Lower leg skin (tissue), 3 donors: ENCODE results near the gene ZNF441.

Experiments used
- POLR2A ChIP-seq, 2 donors: fragments of 450-650 bp; IDR thresholded peaks; one replicate each; pipeline ENCODE4 v1.6.1; 2016 to 2017; ENCODE audit warnings: antibody characterized with exemption in 2 of 2, mild to moderate bottlenecking in 1 of 2, moderate library complexity in 1 of 2
- TF ChIP-seq, protein P1 (sequence below), 3 donors: fragments of 450-650 bp; IDR thresholded peaks; one replicate each; pipeline ENCODE4 v1.5.1; 2016; ENCODE audit warnings: antibody characterized with exemption in 3 of 3, mild to moderate bottlenecking in 3 of 3, moderate library complexity in 2 of 3

DNA sequence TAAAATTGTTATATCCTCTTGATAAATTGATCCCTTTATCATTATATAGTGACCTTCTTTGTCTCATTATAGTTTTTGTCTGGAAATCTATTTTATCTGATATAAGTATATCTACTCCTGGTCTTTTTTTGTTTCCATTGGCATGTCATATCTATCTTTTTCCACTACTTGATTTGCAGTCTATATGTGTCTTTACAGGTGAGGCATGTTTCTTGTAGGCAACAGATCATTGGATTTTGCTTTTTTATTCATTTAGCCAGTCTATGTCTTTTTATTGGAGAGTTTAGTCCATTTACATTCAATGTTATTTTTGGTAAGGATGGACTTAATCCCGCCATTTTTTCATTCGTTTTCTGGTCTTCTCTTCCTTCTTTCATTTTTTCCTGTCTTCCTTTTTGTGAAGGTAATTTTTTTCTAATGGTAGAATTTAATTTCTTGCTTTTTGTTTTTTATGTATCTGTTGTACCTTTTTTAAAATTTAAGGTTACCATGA, 14.5 kb upstream of the ZNF441 start:
- TF ChIP-seq, protein P1, sequence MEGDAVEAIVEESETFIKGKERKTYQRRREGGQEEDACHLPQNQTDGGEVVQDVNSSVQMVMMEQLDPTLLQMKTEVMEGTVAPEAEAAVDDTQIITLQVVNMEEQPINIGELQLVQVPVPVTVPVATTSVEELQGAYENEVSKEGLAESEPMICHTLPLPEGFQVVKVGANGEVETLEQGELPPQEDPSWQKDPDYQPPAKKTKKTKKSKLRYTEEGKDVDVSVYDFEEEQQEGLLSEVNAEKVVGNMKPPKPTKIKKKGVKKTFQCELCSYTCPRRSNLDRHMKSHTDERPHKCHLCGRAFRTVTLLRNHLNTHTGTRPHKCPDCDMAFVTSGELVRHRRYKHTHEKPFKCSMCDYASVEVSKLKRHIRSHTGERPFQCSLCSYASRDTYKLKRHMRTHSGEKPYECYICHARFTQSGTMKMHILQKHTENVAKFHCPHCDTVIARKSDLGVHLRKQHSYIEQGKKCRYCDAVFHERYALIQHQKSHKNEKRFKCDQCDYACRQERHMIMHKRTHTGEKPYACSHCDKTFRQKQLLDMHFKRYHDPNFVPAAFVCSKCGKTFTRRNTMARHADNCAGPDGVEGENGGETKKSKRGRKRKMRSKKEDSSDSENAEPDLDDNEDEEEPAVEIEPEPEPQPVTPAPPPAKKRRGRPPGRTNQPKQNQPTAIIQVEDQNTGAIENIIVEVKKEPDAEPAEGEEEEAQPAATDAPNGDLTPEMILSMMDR (IDR thresholded peaks at IDR 0.05) = no peak
- TF ChIP-seq POLR2A (IDR thresholded peaks at IDR 0.05) = no peak
